PC-9 (cell line): ENCODE data around the gene SLC36A4. TPM values are rescaled to one million over a fixed set of nuclear protein-coding genes. Genes with fewer than 3 reads are reported as not detected.

ENCODE experiments used
- BruUV-seq: library from RNA; stranded (reverse); fragments of 400-500 nt; replicated peaks from 2 replicates; lab custom pipeline; 2021; lab: Mats Ljungman, UMichigan
- CTCF ChIA-PET: fragments of 300-600 bp; sonication (Branson Sonifier 250); formaldehyde crosslinking; loops from one replicate; lab custom pipeline; 2022; ENCODE audit warnings: antibody characterized with exemption; lab: Charles Lee
- POLR2A ChIA-PET: fragments of 300-600 bp; sonication (Branson Sonifier 250); formaldehyde crosslinking; loops from one replicate; lab custom pipeline; 2022; ENCODE audit warnings: antibody characterized with exemption; ENCODE audit not compliant: unreplicated experiment; lab: Charles Lee
- DNase-seq, 2 experiments: peaks; one replicate each; pipeline versions ENCODE4 v3.0.0 to v3.0.0-alpha.2; 2015 to 2022; ENCODE audit warnings: mixed read lengths in 1 of 2
- H2AFZ ChIP-seq: fragments of 200-600 bp; sonication (generic); 2 replicates; pipeline ENCODE4 v1.8.1; 2017; ENCODE audit warnings: antibody characterized with exemption
- H3F3A ChIP-seq: fragments of 200-600 bp; sonication (generic); 2 replicates; pipeline ENCODE4 v1.8.1; 2017; ENCODE audit warnings: antibody characterized with exemption, mild to moderate bottlenecking, low read depth; ENCODE audit not compliant: insufficient read depth
- H3K27ac ChIP-seq: fragments of 200-600 bp; sonication (generic); 2 replicates; pipeline ENCODE4 v1.6.1; 2016; ENCODE audit warnings: mixed run types
- H3K27me3 ChIP-seq: fragments of 200-600 bp; sonication (generic); 2 replicates; pipeline ENCODE4 v1.6.1; 2016; ENCODE audit warnings: low read depth, mixed run types; ENCODE audit not compliant: insufficient read depth
- H3K36me3 ChIP-seq: fragments of 200-600 bp; sonication (generic); 2 replicates; pipeline ENCODE4 v1.6.1; 2016; ENCODE audit warnings: low read depth, mixed run types
- H3K4me1 ChIP-seq: fragments of 200-600 bp; sonication (generic); replicated peaks from 2 replicates; pipeline ENCODE4 v1.6.1; 2016; ENCODE audit warnings: mixed run types; ENCODE audit not compliant: insufficient read depth
- H3K4me2 ChIP-seq: fragments of 200-600 bp; sonication (generic); 2 replicates; pipeline ENCODE4 v1.6.1; 2017; ENCODE audit warnings: mixed run types
- H3K4me3 ChIP-seq: fragments of 200-600 bp; sonication (generic); 2 replicates; pipeline ENCODE4 v1.6.1; 2016; ENCODE audit warnings: mixed run types
- H3K79me2 ChIP-seq: fragments of 200-600 bp; sonication (generic); 2 replicates; pipeline ENCODE4 v1.6.1; 2017; ENCODE audit warnings: low read depth, mixed run types
- H3K9me2 ChIP-seq: fragments of 200-600 bp; sonication (generic); 2 replicates; pipeline ENCODE4 v1.8.1; 2017; ENCODE audit warnings: mild to moderate bottlenecking; ENCODE audit not compliant: insufficient read depth
- H3K9me3 ChIP-seq: fragments of 200-600 bp; sonication (generic); 2 replicates; pipeline ENCODE4 v1.8.1; 2016; ENCODE audit warnings: low read depth; ENCODE audit not compliant: insufficient read depth
- H4K20me1 ChIP-seq: fragments of 200-600 bp; sonication (generic); 2 replicates; pipeline ENCODE4 v1.8.1; 2017; ENCODE audit not compliant: insufficient read depth
- EZH2 ChIP-seq: fragments of 200-600 bp; sonication (generic); IDR thresholded peaks from 2 replicates; pipeline ENCODE4 v1.8.0; 2017; ENCODE audit warnings: antibody characterized with exemption, low read depth
- intact Hi-C: fragments of 100-400 bp; cut with micrococcal nuclease; formaldehyde crosslinking; loops from one replicate; pipeline ENCODE4 v1.10.0; 2022; ENCODE audit not compliant: unreplicated experiment
- total RNA-seq: library from RNA; stranded (reverse); gene quantifications from 2 replicates; pipeline ENCODE4 v1.2.3, GENCODE V29; 2021
- TF ChIP-seq, protein P1 (sequence below): fragments of 200-600 bp; sonication (generic); conservative IDR thresholded peaks from 2 replicates; pipeline ENCODE4 v1.6.1; 2017; ENCODE audit warnings: mixed run types, antibody characterized with exemption, mild to moderate bottlenecking, moderate library complexity

The SLC36A4 gene
- total RNA-seq, 1 experiment from 2014 or later, result 17.7 TPM

DNA sequence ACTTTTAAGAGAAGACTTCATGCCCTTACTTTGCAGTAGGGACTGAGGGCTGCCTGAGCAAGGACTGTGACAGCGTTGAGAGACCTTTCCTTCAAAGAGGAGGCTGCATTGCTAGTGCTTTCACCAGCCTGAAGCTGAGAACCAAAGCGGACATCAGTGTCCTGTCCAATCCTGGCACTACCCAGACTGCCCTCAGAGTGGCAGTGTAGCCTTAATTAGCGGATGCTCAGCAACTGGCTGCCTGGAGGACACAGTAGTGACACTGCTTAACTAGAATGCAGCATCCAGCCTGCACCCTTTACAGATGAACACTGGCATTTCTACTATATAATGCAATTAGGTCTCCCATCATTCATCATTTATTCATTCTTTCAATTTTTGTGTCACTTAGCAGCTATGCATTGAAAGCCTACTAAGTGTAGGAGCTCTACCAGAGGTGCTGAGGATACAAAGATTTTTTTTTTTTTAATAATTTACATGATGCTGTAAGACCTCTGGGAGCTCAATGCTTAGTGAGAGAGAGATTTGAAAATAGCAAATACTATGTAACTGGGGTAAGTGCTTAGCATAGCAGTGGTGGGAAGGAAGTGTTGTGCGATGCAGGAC, 36.9 kb upstream of the SLC36A4 start:
- Histone ChIP-seq H3K79me2 (no peaks in the 10 kb centered on the region), H3K4me1 (no peaks in the 10 kb centered on the region), H3K36me3 (no peaks in the 10 kb centered on the region), H3K9me2 (no peaks in the 10 kb centered on the region), H2AFZ (no peak overlapping the region), H3K27me3 (no peaks in the 10 kb centered on the region), H3K4me2 (no peak overlapping the region), H3K9me3 (no peaks in the 10 kb centered on the region), H4K20me1 (no peaks in the 10 kb centered on the region), H3K27ac (no peak overlapping the region), H3F3A (no peaks in the 10 kb centered on the region), H3K4me3 (no peak overlapping the region)
- intact Hi-C loops, result loop anchor here (1.0 to 5.0 kb wide), 3 partner anchors 308 to 1268 kb away; no protein-coding TSS in a partner anchor
- TF ChIP-seq EZH2, result no peak
- TF ChIP-seq, protein P1, sequence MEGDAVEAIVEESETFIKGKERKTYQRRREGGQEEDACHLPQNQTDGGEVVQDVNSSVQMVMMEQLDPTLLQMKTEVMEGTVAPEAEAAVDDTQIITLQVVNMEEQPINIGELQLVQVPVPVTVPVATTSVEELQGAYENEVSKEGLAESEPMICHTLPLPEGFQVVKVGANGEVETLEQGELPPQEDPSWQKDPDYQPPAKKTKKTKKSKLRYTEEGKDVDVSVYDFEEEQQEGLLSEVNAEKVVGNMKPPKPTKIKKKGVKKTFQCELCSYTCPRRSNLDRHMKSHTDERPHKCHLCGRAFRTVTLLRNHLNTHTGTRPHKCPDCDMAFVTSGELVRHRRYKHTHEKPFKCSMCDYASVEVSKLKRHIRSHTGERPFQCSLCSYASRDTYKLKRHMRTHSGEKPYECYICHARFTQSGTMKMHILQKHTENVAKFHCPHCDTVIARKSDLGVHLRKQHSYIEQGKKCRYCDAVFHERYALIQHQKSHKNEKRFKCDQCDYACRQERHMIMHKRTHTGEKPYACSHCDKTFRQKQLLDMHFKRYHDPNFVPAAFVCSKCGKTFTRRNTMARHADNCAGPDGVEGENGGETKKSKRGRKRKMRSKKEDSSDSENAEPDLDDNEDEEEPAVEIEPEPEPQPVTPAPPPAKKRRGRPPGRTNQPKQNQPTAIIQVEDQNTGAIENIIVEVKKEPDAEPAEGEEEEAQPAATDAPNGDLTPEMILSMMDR, result peak; percentile 96
- peak; percentile 70 to 74 for DNase-seq
- CTCF ChIA-PET, result interaction anchor here (0.6 to 0.9 kb wide), 4 partner anchors 20 to 413 kb away, joined by 3 read pairs; no protein-coding TSS in a partner anchor
- no TSS peak for BruUV-seq
- POLR2A ChIA-PET, result no interaction called here

DNA sequence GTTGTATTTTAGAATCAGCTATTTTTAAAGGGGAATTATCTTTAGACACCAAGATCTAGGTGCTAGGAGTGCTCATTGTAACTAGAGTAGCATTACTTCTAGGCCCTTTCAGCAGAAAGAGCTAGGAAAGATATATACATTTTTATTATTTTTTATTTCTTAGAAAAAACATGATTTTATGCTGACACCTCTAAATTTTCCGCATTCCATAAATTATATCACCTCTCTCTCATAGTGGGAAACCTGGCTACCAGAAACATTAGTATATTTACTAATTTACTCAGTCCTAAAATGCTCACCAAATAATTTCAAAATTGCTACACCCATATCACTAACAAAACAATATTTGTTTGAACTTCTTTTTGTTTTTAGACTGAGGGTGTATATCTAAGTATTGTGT, 32.1 kb upstream of the SLC36A4 start:
- no peak overlapping the region for H3K4me2 ChIP-seq
- no peak for DNase-seq
- CTCF ChIA-PET, result no interaction called here

DNA sequence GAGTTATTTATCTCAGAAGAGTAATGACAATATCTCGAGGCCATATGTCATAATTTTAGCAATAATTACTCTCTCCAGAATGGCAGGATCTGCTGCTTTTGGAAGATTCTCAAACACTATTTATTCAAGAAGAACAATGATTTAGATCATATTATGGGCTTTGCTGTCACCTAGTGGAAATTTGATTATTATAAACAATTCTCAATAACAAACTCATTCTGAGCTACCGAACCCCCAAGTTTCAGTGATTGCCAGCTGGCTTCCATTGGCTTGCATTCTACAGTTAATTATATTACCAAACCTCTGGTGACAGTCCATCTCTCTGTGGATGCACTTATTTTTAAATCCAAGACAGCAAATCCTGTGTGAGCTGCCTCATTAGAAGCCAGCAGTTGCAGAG, 27.9 kb upstream of the SLC36A4 start:
- Histone ChIP-seq H3K36me3 (no peaks in the 10 kb centered on the region), H3K9me3 (no peaks in the 10 kb centered on the region), H3K4me1 (no peaks in the 10 kb centered on the region), H3K27ac (no peak overlapping the region), H3K79me2 (no peaks in the 10 kb centered on the region), H3F3A (no peaks in the 10 kb centered on the region), H3K4me2 (no peak overlapping the region), H3K4me3 (no peak overlapping the region), H3K27me3 (no peaks in the 10 kb centered on the region), H4K20me1 (no peaks in the 10 kb centered on the region), H3K9me2 (no peaks in the 10 kb centered on the region), H2AFZ (no peak overlapping the region)
- ChIA-PET POLR2A (no interaction called here), CTCF (no interaction called here)
- BruUV-seq, result no TSS peak
- DNase-seq, result no peak
- TF ChIP-seq EZH2, result no peak
- TF ChIP-seq, protein P1, result peak; percentile 71
- intact Hi-C loops, result loop anchor here (5.0 kb wide), 1 partner anchor 283 kb away; no protein-coding TSS in a partner anchor

More for the DNA sequence above, 32.1 kb upstream of the SLC36A4 start:
- H2AFZ ChIP-seq, result no peak overlapping the region
- no peaks in the 10 kb centered on the region for H3K27me3 ChIP-seq
- H3K27ac ChIP-seq, result no peak overlapping the region
- H4K20me1 ChIP-seq, result no peaks in the 10 kb centered on the region
- BruUV-seq, result no TSS peak
- no peaks in the 10 kb centered on the region for H3K36me3 ChIP-seq
- intact Hi-C loops, result loop anchor here (5.0 kb wide), 2 partner anchors 288 to 1272 kb away; no protein-coding TSS in a partner anchor
- no peaks in the 10 kb centered on the region for H3K79me2 ChIP-seq
- H3K4me3 ChIP-seq, result no peak overlapping the region
- H3K4me1 ChIP-seq, result no peaks in the 10 kb centered on the region
- no peaks in the 10 kb centered on the region for H3K9me2 ChIP-seq
- H3F3A ChIP-seq, result no peaks in the 10 kb centered on the region
- POLR2A ChIA-PET, result no interaction called here
- no peaks in the 10 kb centered on the region for H3K9me3 ChIP-seq
- TF ChIP-seq EZH2, result no peak
- TF ChIP-seq, protein P1, result no peak
